GM18505 (cell line): Measurements from ENCODE around the gene PGM5.

Experiments used
- ATAC-seq: cut with Tn5 transposase; IDR thresholded peaks from one replicate; pipeline ENCODE4 v1.9.1; 2021; ENCODE audit not compliant: unreplicated experiment
- POLR2A ChIP-seq: IDR thresholded peaks from 4 replicates; pipeline ENCODE4 v1.6.1; 2011; ENCODE audit warnings: borderline replicate concordance; ENCODE audit not compliant: insufficient read depth, insufficient read length; ENCODE audit errors: extremely low read depth

The PGM5 gene

DNA sequence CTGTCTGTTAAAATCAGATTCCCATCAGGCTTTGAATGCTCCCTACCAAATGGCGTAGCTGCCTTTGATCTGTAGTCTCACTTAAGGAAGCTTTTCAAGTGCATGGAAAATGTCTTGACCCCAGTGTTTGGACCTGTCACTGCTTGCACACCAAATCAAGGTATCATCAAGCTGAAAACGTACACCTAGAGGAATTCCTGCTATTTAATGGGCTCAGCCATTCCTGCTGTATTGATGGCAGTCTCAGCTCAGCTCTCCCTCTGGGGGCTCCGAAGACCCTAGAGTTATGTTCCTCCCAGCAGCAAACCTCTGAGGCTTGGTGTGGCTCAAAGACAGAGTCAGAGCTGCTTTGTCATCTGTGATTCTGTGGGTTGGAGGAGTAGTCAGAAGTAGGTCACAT is 63.5 kb downstream of the PGM5 start:
- ATAC-seq = no peak
- TF ChIP-seq POLR2A = no peak

GRCh38 chr9:68426755-68427154 is 70.3 kb downstream of the PGM5 start:
- no peak for ATAC-seq
- no peak for TF ChIP-seq POLR2A

DNA sequence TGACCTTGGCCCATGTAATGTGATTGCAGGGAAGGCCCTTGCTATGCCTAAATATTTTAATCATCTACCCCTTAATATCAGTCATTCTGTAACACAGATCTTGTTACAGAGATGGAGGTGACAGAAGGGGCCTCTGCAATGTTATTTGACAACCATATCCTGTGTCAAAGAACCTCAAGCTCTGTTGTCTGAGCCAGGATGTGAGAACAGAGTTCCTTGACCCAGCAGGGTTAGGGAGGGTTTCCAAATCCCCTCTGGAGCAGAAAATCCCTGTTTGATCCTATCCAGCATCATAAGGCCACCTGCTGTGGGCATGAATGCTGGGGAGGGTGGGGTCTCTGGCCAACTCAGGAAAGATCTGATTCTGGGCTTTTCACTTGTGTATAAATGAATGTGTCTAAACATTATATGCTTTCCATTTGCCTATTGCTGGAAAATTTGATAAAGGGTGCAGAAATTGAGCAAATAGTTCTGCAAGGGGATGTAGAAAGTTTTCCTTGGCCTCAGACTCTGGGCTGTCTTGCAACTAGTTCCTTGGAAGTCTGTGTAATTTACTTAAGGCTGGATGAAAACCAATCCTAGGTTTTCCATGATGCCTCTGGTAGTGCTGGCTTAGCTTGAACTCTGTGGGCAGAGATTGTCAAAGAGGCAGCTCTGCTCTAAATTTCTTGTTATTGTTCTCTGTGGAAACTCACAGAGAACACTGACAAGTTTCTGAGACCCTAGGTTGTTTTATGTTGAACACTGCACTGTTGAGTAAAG is 71.0 kb downstream of the PGM5 start:
- no peak for TF ChIP-seq POLR2A
- ATAC-seq = no peak

- TF ChIP-seq POLR2A = no peak
- ATAC-seq = no peak
Observed at GRCh38 chr9:68428481-68428880, 72.1 kb downstream of the PGM5 start.

GRCh38 chr9:68429631-68430030 is 73.2 kb downstream of the PGM5 start:
- no peak for TF ChIP-seq POLR2A
- no peak for ATAC-seq

- no peak for ATAC-seq
- TF ChIP-seq POLR2A = no peak
Observed at GRCh38 chr9:68431307-68431706, 74.9 kb downstream of the PGM5 start.

- no peak for ATAC-seq
Observed at GRCh38 chr9:68433531-68434110, 77.2 kb downstream of the PGM5 start.

GRCh38 chr9:68437785-68438184 is 81.4 kb downstream of the PGM5 start:
- no peak for TF ChIP-seq POLR2A
- no peak for ATAC-seq

More at GRCh38 chr9:68433531-68434110, 77.2 kb downstream of the PGM5 start:
- no peak for TF ChIP-seq POLR2A

GRCh38 chr9:68443624-68444023 is 87.2 kb downstream of the PGM5 start:
- TF ChIP-seq POLR2A = no peak
- ATAC-seq = no peak

- no peak for ATAC-seq
Observed at GRCh38 chr9:68446836-68447235, 90.4 kb downstream of the PGM5 start.

DNA sequence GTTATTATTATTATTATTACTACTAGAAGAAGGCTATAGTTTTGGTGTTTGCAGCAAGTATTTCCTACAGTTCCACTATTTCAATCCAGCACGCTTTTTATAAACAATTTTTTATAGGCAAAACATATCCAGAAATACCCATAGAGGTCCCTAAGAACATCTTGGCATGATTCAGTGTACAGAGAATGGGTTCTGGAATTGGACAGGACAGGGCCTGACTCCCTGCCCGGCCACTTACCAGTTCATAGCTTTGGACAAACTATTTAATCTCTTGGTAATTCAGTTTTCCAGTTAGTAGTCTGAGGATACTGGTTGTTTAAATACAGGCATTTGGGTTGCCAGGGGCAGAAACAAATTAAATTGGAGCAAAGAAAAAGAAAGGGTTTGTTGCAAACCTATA is 91.2 kb downstream of the PGM5 start:
- no peak for TF ChIP-seq POLR2A

More at GRCh38 chr9:68446836-68447235, 90.4 kb downstream of the PGM5 start:
- TF ChIP-seq POLR2A = no peak

GRCh38 chr9:68454579-68455334 is 98.3 kb downstream of the PGM5 start:
- ATAC-seq = no peak
- TF ChIP-seq POLR2A = no peak

More for the DNA sequence above, 91.2 kb downstream of the PGM5 start:
- ATAC-seq = no peak

- ATAC-seq = no peak
- no peak for TF ChIP-seq POLR2A
Observed at GRCh38 chr9:68455451-68455850, 99.0 kb downstream of the PGM5 start.
